GM19043 (cell line): ENCODE data around the gene EEF1AKMT2.
"Not testable (repeated sequence)": the region's sequence is repeated elsewhere in the genome, so short reads cannot be mapped to it uniquely, and the experiment has no call there.

Experiments used
- ATAC-seq: cut with Tn5 transposase; IDR thresholded peaks from one replicate; pipeline ENCODE4 v1.9.1; 2021; ENCODE audit warnings: low read depth; ENCODE audit not compliant: unreplicated experiment

The EEF1AKMT2 gene

GRCh38 chr10:124756156-124756903, 35.4 kb downstream of the EEF1AKMT2 start:
- ATAC-seq: no peak

GRCh38 chr10:124755581-124755980, 36.1 kb downstream of the EEF1AKMT2 start:
- no peak for ATAC-seq

- ATAC-seq: no peak
Observed at GRCh38 chr10:124754227-124754626, 37.5 kb downstream of the EEF1AKMT2 start.

- no peak for ATAC-seq
Observed at GRCh38 chr10:124748953-124749645, 42.6 kb downstream of the EEF1AKMT2 start.

GRCh38 chr10:124748166-124748565, 43.5 kb downstream of the EEF1AKMT2 start:
- ATAC-seq: no peak

- ATAC-seq: no peak
Observed at GRCh38 chr10:124747745-124748144, 43.9 kb downstream of the EEF1AKMT2 start.

GRCh38 chr10:124746992-124747391, 44.7 kb downstream of the EEF1AKMT2 start:
- ATAC-seq: no peak

GRCh38 chr10:124746447-124746846, 45.2 kb downstream of the EEF1AKMT2 start:
- ATAC-seq: not testable (repeated sequence)

GRCh38 chr10:124745673-124746072, 46.0 kb downstream of the EEF1AKMT2 start:
- no peak for ATAC-seq

- ATAC-seq: no peak
Observed at GRCh38 chr10:124745252-124745651, 46.4 kb downstream of the EEF1AKMT2 start.

GRCh38 chr10:124744102-124745050, 47.3 kb downstream of the EEF1AKMT2 start, which contains the start of gene FAM53B:
TSS of gene FAM53B (minus strand) at chr10:124744378. CDS start at chr10:124706713, 37,665 bp downstream.
- ATAC-seq: peak; percentile 68

GRCh38 chr10:124743191-124744101, 48.2 kb downstream of the EEF1AKMT2 start:
- no peak for ATAC-seq

- no peak for ATAC-seq
Observed at GRCh38 chr10:124742413-124743190, 49.1 kb downstream of the EEF1AKMT2 start.

- no peak for ATAC-seq
Observed at GRCh38 chr10:124741922-124742412, 49.7 kb downstream of the EEF1AKMT2 start.

GRCh38 chr10:124741281-124741921, 50.3 kb downstream of the EEF1AKMT2 start:
- ATAC-seq: peak; percentile 38

- ATAC-seq: peak; percentile 14
Observed at GRCh38 chr10:124740369-124741280, 51.1 kb downstream of the EEF1AKMT2 start.

- ATAC-seq: no peak
Observed at GRCh38 chr10:124739986-124740368, 51.7 kb downstream of the EEF1AKMT2 start.
